HCT116 (cell line): ENCODE measurements around the gene DOHH. TPM values are rescaled to one million over a fixed set of nuclear protein-coding genes. Genes with fewer than 3 reads are reported as not detected.

ENCODE experiments used
- ATAC-seq: fragments of 200-7000 bp; cut with Tn5 transposase; 2 replicates; pipeline ENCODE4 v1.9.1; 2020; ENCODE audit warnings: mild to moderate bottlenecking, moderate library complexity
- BruUV-seq: library from RNA; stranded (reverse); fragments of 400-500 nt; replicated peaks from 2 replicates; lab custom pipeline; 2021; lab: Mats Ljungman, UMichigan
- CTCF ChIA-PET: fragments of 300-600 bp; sonication (Branson Sonifier 250); formaldehyde crosslinking; loops from one replicate; lab custom pipeline; 2021; ENCODE audit warnings: antibody characterized with exemption; lab: Charles Lee
- POLR2A ChIA-PET: fragments of 300-600, 350-600 bp; sonication (Branson Sonifier 250); formaldehyde crosslinking; loops from one replicate; lab custom pipeline; 2021; ENCODE audit warnings: antibody characterized with exemption; lab: Charles Lee
- RAD21 ChIA-PET, 2 experiments: fragments of 300-600 bp; sonication (Branson Sonifier 250); formaldehyde crosslinking; loops; one replicate each; lab custom pipeline; 2023; ENCODE audit warnings: low total read pairs in 2 of 2; ENCODE audit not compliant: uncharacterized antibody in 2 of 2, unreplicated experiment in 2 of 2, low non-redundant PET in 1 of 2; lab: Charles Lee
- DNase-seq: peaks from one replicate; pipeline ENCODE4 v3.0.0-alpha.2; 2010; ENCODE audit warnings: low read depth, low spot score
- H2AFZ ChIP-seq: fragments of 200-600 bp; shearing (Covaris generic), sonication (generic); 2 replicates; pipeline ENCODE4 v1.6.1; 2017; ENCODE audit warnings: low read depth, mixed run types, mixed read lengths, antibody characterized with exemption, low read length; ENCODE audit not compliant: poor library complexity, severe bottlenecking
- H3K27ac ChIP-seq: 2 replicates; pipeline ENCODE4 v1.5.1; 2012; ENCODE audit warnings: low read depth, low read length
- H3K27me3 ChIP-seq: fragments of 200-600 bp; sonication (generic); 2 replicates; pipeline ENCODE4 v1.6.1; 2016; ENCODE audit warnings: mixed run types, low read length, mixed read lengths; ENCODE audit not compliant: insufficient read depth
- H3K36me3 ChIP-seq, 2 experiments: fragments of 200-500 bp in 1 of 2; fragments of 200-600 bp in 1 of 2; sonication (Bioruptor generic) in 1 of 2; sonication (generic) in 1 of 2; 2 replicates each; pipeline versions ENCODE4 v1.5.1 to v1.6.1; 2014 to 2016; ENCODE audit warnings: low read length in 2 of 2, inconsistent platforms in 1 of 2, mixed read lengths in 1 of 2, mixed run types in 1 of 2; ENCODE audit not compliant: insufficient read depth in 2 of 2, control insufficient read depth in 1 of 2
- H3K4me1 ChIP-seq, 2 experiments: fragments of 200-600 bp in 1 of 2; sonication (generic) in 1 of 2; 2 replicates each; pipeline versions ENCODE4 v1.5.1 to v1.6.1; 2012 to 2017; ENCODE audit warnings: low read length in 2 of 2, inconsistent platforms in 1 of 2, mild to moderate bottlenecking in 1 of 2, mixed read lengths in 1 of 2, mixed run types in 1 of 2, moderate library complexity in 1 of 2; ENCODE audit not compliant: insufficient read depth in 2 of 2, control insufficient read depth in 1 of 2
- H3K4me2 ChIP-seq: fragments of 200-600 bp; sonication (generic); 2 replicates; pipeline ENCODE4 v1.6.1; 2017; ENCODE audit warnings: mixed run types, low read length, mixed read lengths
- H3K4me3 ChIP-seq, 2 experiments: fragments of 200-600 bp in 1 of 2; sonication (generic) in 1 of 2; replicated peaks in 1 of 2; 2 replicates each; pipeline ENCODE4 v1.5.1; 2011 to 2016; ENCODE audit warnings: low read length in 2 of 2, control low read depth in 1 of 2, low read depth in 1 of 2, mild to moderate bottlenecking in 1 of 2, mixed read lengths in 1 of 2, mixed run types in 1 of 2
- H3K79me2 ChIP-seq: fragments of 200-600 bp; sonication (generic); 2 replicates; pipeline ENCODE4 v1.6.1; 2017; ENCODE audit warnings: mild to moderate bottlenecking, mixed run types, low read length, moderate library complexity, mixed read lengths; ENCODE audit not compliant: insufficient read depth
- H3K9ac ChIP-seq: fragments of 200-600 bp; sonication (generic); 2 replicates; pipeline ENCODE4 v1.6.1; 2016; ENCODE audit warnings: low read length, mixed read lengths
- H3K9me2 ChIP-seq: fragments of 200-600 bp; sonication (generic), shearing (Covaris generic); 2 replicates; pipeline ENCODE4 v1.6.1; 2017; ENCODE audit warnings: mixed run types, mild to moderate bottlenecking, moderate library complexity; ENCODE audit not compliant: insufficient read depth
- H3K9me3 ChIP-seq, 2 experiments: fragments of 200-500 bp in 1 of 2; fragments of 200-600 bp in 1 of 2; sonication (Bioruptor generic) in 1 of 2; sonication (generic) in 1 of 2; 2 replicates each; pipeline ENCODE4 v1.6.1; 2014 to 2017; ENCODE audit warnings: low read length in 2 of 2, mixed read lengths in 2 of 2, inconsistent platforms in 1 of 2, low read depth in 1 of 2, mild to moderate bottlenecking in 1 of 2, mixed run types in 1 of 2, moderate library complexity in 1 of 2; ENCODE audit not compliant: control insufficient read depth in 1 of 2, insufficient read depth in 1 of 2
- H4K20me1 ChIP-seq: fragments of 200-600 bp; sonication (generic), shearing (Covaris generic); 2 replicates; pipeline ENCODE4 v1.6.1; 2017; ENCODE audit warnings: mixed run types, mild to moderate bottlenecking, moderate library complexity; ENCODE audit not compliant: insufficient read depth
- ATF3 ChIP-seq: IDR thresholded peaks from 2 replicates; pipeline ENCODE4 v1.6.1; 2012
- CBX3 ChIP-seq: IDR thresholded peaks from 2 replicates; pipeline ENCODE4 v1.6.1; 2012; ENCODE audit warnings: low read depth
- CEBPB ChIP-seq: IDR thresholded peaks from 2 replicates; pipeline ENCODE4 v1.6.1; 2012; ENCODE audit warnings: low read depth
- CTCF ChIP-seq, 3 experiments: fragments of 200-600 bp in 1 of 3; sonication (generic) in 1 of 3; IDR thresholded peaks in 2 of 3; conservative IDR thresholded peaks in 1 of 3; 2 replicates each; pipeline ENCODE4 v1.5.1; 2012 to 2017; ENCODE audit warnings: low read depth in 2 of 3, low read length in 2 of 3, antibody characterized with exemption in 1 of 3, borderline replicate concordance in 1 of 3, control low read depth in 1 of 3, mild to moderate bottlenecking in 1 of 3, mixed read lengths in 1 of 3, mixed run types in 1 of 3, moderate library complexity in 1 of 3; ENCODE audit not compliant: insufficient read depth in 1 of 3
- EZH2 ChIP-seq: fragments of 200-600 bp; sonication (generic); IDR thresholded peaks from 2 replicates; pipeline ENCODE4 v1.6.1; 2017; ENCODE audit warnings: antibody characterized with exemption, mixed run types
- FOSL1 ChIP-seq: IDR thresholded peaks from 2 replicates; pipeline ENCODE4 v1.6.1; 2012; ENCODE audit warnings: low read depth
- MAX ChIP-seq: IDR thresholded peaks from 2 replicates; pipeline ENCODE4 v1.6.1; 2012
- POLR2AphosphoS5 ChIP-seq: IDR thresholded peaks from 2 replicates; pipeline ENCODE4 v1.6.1; 2011; ENCODE audit warnings: mild to moderate bottlenecking, low read depth, low read length, moderate library complexity
- SIN3A ChIP-seq: IDR thresholded peaks from 2 replicates; pipeline ENCODE4 v1.6.1; 2012; ENCODE audit warnings: low read depth
- SRF ChIP-seq: IDR thresholded peaks from 2 replicates; pipeline ENCODE4 v1.6.1; 2012; ENCODE audit warnings: low read depth
- TCF7L2 ChIP-seq: IDR thresholded peaks from 2 replicates; pipeline ENCODE4 v1.7.0; 2011; ENCODE audit warnings: borderline replicate concordance, inconsistent platforms; ENCODE audit not compliant: insufficient read depth, insufficient read length; ENCODE audit errors: extremely low read depth
- ZBTB33 ChIP-seq: IDR thresholded peaks from 2 replicates; pipeline ENCODE4 v1.6.1; 2011; ENCODE audit warnings: mild to moderate bottlenecking, low read length, moderate library complexity; ENCODE audit not compliant: insufficient replicate concordance; ENCODE audit errors: extremely low read depth
- ZFX ChIP-seq: fragments of 450-650 bp; IDR thresholded peaks from 2 replicates; pipeline ENCODE4 v1.6.1; 2017
- intact Hi-C: fragments of 100-400 bp; cut with micrococcal nuclease; formaldehyde crosslinking; loops from 2 replicates; pipeline ENCODE4 v1.10.0; 2022
- total RNA-seq: library from RNA; stranded (reverse); gene quantifications from one replicate; pipeline ENCODE4 v1.2.1, GENCODE V29; 2021; ENCODE audit not compliant: unreplicated experiment

Gene DOHH
- total RNA-seq, 1 experiment from 2014 or later = 20.9 TPM

GRCh38 chr19:3538965-3539755 is 38.7 kb upstream of the DOHH start, which contains the start of gene TEKTIP1:
TEKTIP1 (plus strand) TSS chr19:3539174; CDS start chr19:3539178, 4 bp downstream.
- H3K79me2 ChIP-seq = no peaks in the 10 kb centered on the region
- H2AFZ ChIP-seq = no peak within 1 kb of the TSS
- peak within 1 kb of the TSS; percentile 33 for H3K4me2 ChIP-seq
- H3K4me1 ChIP-seq = peaks cover 3 to 22% of the 10 kb centered on the region in 2 experiments; a peak in 3 of 4 replicates
- H3K9me2 ChIP-seq = no peaks in the 10 kb centered on the region
- H3K27ac ChIP-seq = peak within 1 kb of the TSS; percentile 36
- DNase-seq = no peak
- ChIA-PET RAD21 (no interaction called here), CTCF (interaction anchor here (1.2 kb wide), 1 partner anchor 234 kb away, joined by 3 read pairs; no protein-coding TSS in a partner anchor), POLR2A (interaction anchor here (0.8 kb wide), 1 partner anchor 38 kb away, joined by 3 read pairs; no protein-coding TSS in a partner anchor)
- BruUV-seq = TSS peak; percentile 28
- no peaks in the 10 kb centered on the region for H3K9me3 ChIP-seq
- no peak within 1 kb of the TSS for H3K4me3 ChIP-seq
- peaks cover 0 to 6% of the 10 kb centered on the region in 2 experiments; a peak in 1 of 4 replicates for H3K36me3 ChIP-seq
- H3K9ac ChIP-seq = no peak within 1 kb of the TSS
- H3K27me3 ChIP-seq = no peaks in the 10 kb centered on the region
- peak; percentile 50 for ATAC-seq
- TF ChIP-seq POLR2AphosphoS5 (peak; percentile 36), SIN3A (no peak)
- intact Hi-C loops = no loop called here
- H4K20me1 ChIP-seq = no peaks in the 10 kb centered on the region

GRCh38 chr19:3538258-3538929 is 37.9 kb upstream of the DOHH start:
- BruUV-seq = no TSS peak
- no peak for TF ChIP-seq SRF
- no peak for TF ChIP-seq MAX
- peak in 1 of 3 experiments; percentile 17; a peak in 1 of 6 replicates for TF ChIP-seq CTCF (IDR thresholded peaks at IDR 0.05 in 2 of 3, conservative IDR thresholded peaks at IDR 0.05 in 1 of 3; ENCODE audit: borderline replicate concordance in 1 of 3, insufficient read depth in 1 of 3, low read depth in 2 of 3, low read length in 2 of 3)
- TF ChIP-seq EZH2 = no peak
- TF ChIP-seq CBX3 = no peak
- TF ChIP-seq TCF7L2 = no peak
- TF ChIP-seq FOSL1 = no peak
- no peak for TF ChIP-seq ZBTB33
- TF ChIP-seq CEBPB = no peak
- no peak for TF ChIP-seq ZFX
- no peak for TF ChIP-seq ATF3

More at GRCh38 chr19:3538258-3538929, 37.9 kb upstream of the DOHH start:
- Histone ChIP-seq H3K4me2 (peak overlapping the region; percentile 28), H4K20me1 (no peaks in the 10 kb centered on the region), H3K9me2 (no peaks in the 10 kb centered on the region), H3K27ac (peak overlapping the region; percentile 34), H3K27me3 (no peaks in the 10 kb centered on the region), H3K4me3 (no peak overlapping the region), H3K79me2 (no peaks in the 10 kb centered on the region), H3K4me1 (peaks cover 3 to 22% of the 10 kb centered on the region in 2 experiments; a peak in 3 of 4 replicates), H3K9ac (no peak overlapping the region), H3K36me3 (peaks cover 2 to 10% of the 10 kb centered on the region in 2 experiments; a peak in 2 of 4 replicates), H3K9me3 (no peaks in the 10 kb centered on the region), H2AFZ (no peak overlapping the region)
- DNase-seq (no peak), ATAC-seq (peak; percentile 37)
- RAD21 ChIA-PET = no interaction called here
- intact Hi-C loops = no loop called here
- CTCF ChIA-PET = no interaction called here
- POLR2A ChIA-PET = interaction anchor here (0.8 kb wide), 1 partner anchor 38 kb away, joined by 3 read pairs; no protein-coding TSS in a partner anchor
